Measurements from ENCODE around the gene C2CD4C. TPM values are rescaled to one million over a fixed set of nuclear protein-coding genes. Genes with fewer than 3 reads are reported as not detected.
"Not testable (repeated sequence)": the region's sequence is repeated elsewhere in the genome, so short reads cannot be mapped to it uniquely, and the experiment has no call there.

Gene C2CD4C
- total and polyA plus RNA-seq, 2 experiments from 2014 or later = 2.1 to 12.5 TPM

GRCh38 chr19:452829-453228 lies 43.9 kb upstream of the C2CD4C start:
- Mint-ChIP-seq H3K27ac (no peak overlapping the region), H3K4me3 (no peak overlapping the region), H3K27me3 (ENCODE audit: insufficient read depth, low read depth, poor library complexity) (peaks cover 11% of the 10 kb centered on the region), H3K36me3 (ENCODE audit: low read depth) (peaks cover 10% of the 10 kb centered on the region), H3K4me1 (peaks cover 2% of the 10 kb centered on the region; the same call in 1 of the 3 replicates), H3K9me3 (peaks cover 42% of the 10 kb centered on the region)
- Histone ChIP-seq H3K27me3 (ENCODE audit: insufficient read depth) (no peaks in the 10 kb centered on the region), H3K36me3 (ENCODE audit: insufficient read depth) (no peaks in the 10 kb centered on the region), H3F3A (replicated peaks; ENCODE audit: low read depth) (0 out of 2 replicates have a peak, but pooled peaks cover 4% of the 10 kb centered on the region), H3K4me1 (ENCODE audit: insufficient read depth) (no peaks in the 10 kb centered on the region), H4K20me1 (replicated peaks; ENCODE audit: insufficient read depth) (no peaks in the 10 kb centered on the region), H3K4me2 (no peak overlapping the region), H3K9me2 (ENCODE audit: insufficient read depth) (no peaks in the 10 kb centered on the region), H3K79me2 (replicated peaks; ENCODE audit: insufficient read depth) (no peaks in the 10 kb centered on the region), H3K27ac (ENCODE audit: low read depth) (no peak overlapping the region), H3K4me3 (no peak overlapping the region), H2AFZ (no peak overlapping the region)
- DNase-seq (ENCODE audit: low spot score) (no peak), ATAC-seq (no peak)
- TF ChIP-seq, protein P1, sequence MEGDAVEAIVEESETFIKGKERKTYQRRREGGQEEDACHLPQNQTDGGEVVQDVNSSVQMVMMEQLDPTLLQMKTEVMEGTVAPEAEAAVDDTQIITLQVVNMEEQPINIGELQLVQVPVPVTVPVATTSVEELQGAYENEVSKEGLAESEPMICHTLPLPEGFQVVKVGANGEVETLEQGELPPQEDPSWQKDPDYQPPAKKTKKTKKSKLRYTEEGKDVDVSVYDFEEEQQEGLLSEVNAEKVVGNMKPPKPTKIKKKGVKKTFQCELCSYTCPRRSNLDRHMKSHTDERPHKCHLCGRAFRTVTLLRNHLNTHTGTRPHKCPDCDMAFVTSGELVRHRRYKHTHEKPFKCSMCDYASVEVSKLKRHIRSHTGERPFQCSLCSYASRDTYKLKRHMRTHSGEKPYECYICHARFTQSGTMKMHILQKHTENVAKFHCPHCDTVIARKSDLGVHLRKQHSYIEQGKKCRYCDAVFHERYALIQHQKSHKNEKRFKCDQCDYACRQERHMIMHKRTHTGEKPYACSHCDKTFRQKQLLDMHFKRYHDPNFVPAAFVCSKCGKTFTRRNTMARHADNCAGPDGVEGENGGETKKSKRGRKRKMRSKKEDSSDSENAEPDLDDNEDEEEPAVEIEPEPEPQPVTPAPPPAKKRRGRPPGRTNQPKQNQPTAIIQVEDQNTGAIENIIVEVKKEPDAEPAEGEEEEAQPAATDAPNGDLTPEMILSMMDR (conservative IDR thresholded peaks at IDR 0.05; ENCODE audit: low read depth in 2 of 2) = no peak
- no peak for TF ChIP-seq ZNF462 (CRISPR knock-in tag; IDR thresholded peaks at IDR 0.05)

DNA sequence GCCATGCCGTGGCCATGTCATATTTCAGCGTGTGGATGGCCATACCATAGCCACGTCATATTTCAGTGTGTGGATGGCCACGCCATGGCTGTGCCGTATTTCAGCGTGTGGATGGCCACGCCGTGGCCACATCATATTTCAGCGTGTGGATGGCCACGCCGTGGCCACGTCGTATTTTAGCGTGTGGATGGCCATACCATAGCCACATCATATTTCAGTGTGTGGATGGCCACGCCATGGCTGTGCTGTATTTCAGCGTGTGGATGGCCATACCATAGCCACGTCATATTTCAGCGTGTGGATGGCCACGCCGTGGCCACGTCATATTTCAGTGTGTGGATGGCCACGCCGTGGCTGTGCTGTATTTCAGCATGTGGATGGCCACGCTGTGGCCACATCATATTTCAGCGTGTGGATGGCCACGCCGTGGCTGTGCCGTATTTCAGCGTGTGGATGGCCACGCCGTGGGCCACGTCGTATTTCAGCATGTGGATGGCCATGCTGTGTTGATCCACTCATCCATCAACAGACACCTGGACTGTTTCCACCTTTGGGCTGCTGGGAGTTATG lies 42.0 kb upstream of the C2CD4C start:
- not testable (repeated sequence) for H3K4me3 Mint-ChIP-seq; H3K27ac ChIP-seq (ENCODE audit: low read depth); H4K20me1 ChIP-seq (replicated peaks; ENCODE audit: insufficient read depth); H3K79me2 ChIP-seq (replicated peaks; ENCODE audit: insufficient read depth); H2AFZ ChIP-seq; H3K4me1 ChIP-seq (ENCODE audit: insufficient read depth); H3K4me2 ChIP-seq; H3K4me3 ChIP-seq; H3K27ac Mint-ChIP-seq; H3F3A ChIP-seq (replicated peaks; ENCODE audit: low read depth); H3K4me1 Mint-ChIP-seq; H3K27me3 Mint-ChIP-seq (ENCODE audit: insufficient read depth, low read depth, poor library complexity); DNase-seq (ENCODE audit: low spot score); ATAC-seq; H3K9me2 ChIP-seq (ENCODE audit: insufficient read depth); H3K36me3 Mint-ChIP-seq (ENCODE audit: low read depth); H3K36me3 ChIP-seq (ENCODE audit: insufficient read depth); H3K27me3 ChIP-seq (ENCODE audit: insufficient read depth)
- peaks cover 42% of the 10 kb centered on the region for H3K9me3 Mint-ChIP-seq
